NCI-H2171 (cell line): ENCODE measurements around the gene TREML4.
"Not testable (repeated sequence)": the region's sequence is repeated elsewhere in the genome, so short reads cannot be mapped to it uniquely, and the experiment has no call there.

Source experiments
- DNase-seq: peaks from one replicate; lab custom pipeline; 2025; lab: John Stamatoyannopoulos, UW

The TREML4 gene

DNA sequence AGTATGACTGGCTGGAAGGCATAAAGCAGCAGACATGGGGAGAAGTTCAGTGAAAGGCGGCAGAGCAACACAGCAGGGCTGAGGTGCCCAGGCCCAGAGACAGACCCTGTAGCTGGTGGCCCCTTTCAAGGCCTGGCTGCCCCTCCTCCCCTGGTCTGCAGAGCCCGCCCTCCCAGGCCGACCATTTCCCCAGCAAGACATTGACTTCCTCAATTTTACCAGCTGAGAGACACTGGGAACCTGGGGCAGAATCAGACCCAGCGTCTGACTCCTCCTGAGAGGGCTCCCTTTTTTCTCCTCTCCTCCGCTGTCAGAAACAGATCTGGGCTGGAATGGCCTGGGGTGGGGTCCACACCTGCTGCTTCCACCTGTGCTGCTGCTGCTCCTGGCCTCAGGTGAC, at the start of gene TREML4:
Gene TREML4, plus strand, starts transcription at position 254 of the 400 bp plus-strand sequence. Its CDS starts 79 bp downstream, at position 333.
- DNase-seq = no peak

DNA sequence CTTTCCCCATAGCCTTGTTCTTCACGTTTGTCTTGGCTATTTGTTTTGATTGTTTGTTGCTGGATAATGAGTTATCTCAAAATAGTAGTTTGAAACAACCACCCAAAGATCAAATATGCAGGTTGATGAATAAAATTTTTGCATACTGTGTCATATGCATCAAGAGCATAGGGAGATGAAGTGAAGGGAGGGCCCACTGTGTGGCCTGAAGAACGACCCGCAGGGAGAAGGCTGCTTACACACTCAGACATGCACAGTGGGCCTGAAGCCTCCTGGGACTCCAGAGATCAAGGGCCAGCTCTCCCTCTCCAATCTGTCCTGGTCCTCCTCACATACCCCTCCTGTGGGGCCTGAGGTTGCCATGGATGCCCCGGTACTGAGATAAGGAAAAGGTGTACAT, 49.0 kb upstream of the TREML4 start:
- no peak for DNase-seq

DNA sequence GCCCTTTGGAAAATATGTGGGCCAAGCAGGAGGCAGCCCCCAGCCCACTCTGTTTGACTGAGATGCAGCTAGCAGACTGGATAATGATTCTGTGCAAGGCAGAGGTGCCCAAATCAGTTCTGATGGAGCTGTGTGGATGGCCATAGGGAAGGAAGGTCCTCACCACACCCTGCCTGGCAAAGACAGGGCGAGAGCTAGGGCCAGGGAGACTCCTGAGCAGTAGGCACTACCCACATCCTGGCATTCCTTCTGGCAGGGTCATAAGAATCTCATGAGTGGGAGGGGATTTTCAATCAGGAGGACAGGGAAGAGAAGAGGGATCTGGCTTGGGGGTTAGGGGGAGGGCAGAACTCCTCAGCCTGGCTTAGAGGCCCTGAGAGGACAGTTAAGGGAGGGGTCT, 46.6 kb upstream of the TREML4 start:
- DNase-seq = no peak

DNA sequence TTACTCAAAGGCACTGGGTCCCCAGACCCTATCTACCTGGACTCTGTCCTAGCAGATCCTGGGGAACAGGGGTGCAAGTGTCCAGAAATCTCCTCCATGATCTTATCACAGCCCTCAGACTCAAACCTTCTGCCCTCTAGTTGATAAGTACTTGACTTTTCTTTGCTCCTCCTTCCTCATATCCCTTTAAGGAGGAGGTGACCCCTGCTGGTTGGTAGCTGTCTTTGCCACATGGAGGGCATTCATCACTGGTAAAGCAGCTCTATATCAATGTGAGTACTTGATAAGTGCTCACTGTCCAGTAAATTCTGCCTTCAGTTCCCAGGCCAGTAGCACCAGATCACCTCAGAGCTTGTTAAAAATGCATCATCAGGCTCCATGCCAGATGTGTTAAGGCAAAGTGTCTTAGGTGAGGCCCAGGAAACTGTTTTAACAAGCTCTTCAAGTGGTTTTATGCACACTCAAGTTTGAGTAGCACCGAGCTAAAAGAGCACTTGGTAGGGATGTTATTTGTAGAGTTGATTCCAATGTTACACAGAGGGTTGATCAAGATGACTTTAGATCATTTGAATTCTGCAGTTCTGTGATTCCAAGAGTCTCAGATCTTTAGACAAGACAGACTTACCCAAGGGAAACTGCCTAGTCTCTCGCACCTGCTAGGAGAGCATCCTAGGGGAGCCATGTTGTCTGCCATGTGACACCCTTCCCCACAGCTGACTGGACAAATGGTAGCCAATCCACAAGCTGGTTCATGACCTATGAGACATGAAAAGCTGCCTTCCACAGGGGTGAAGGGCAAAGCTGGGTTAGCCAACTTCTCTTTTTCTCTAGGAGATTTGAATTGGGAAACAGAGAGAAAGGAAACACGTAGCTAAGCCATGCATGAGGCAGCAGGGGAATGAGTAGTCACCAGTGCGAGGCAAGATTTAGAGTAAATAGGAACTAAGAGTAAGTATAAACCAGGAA, 45.8 kb upstream of the TREML4 start:
- DNase-seq = peak; percentile 50

DNA sequence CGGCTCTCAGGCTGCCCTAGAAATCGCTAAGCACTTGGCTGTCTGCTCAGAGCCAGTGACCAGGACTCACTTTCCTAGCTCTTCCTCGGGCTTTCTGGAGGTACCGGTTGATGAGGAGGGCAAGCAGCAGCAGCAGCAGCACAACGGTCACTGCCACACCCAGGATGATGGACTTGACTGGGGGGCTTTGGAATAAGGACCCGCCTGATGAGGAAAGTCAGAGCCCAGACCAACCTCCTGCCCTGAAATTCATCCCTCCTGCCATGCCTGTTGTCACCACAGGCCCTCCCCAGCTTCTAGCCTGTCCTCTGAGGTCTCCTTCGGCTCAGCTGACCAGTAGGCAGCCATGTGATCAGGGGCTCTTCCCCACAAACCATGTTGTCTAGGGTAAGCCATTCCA, 43.4 kb upstream of the TREML4 start:
- DNase-seq = no peak

DNA sequence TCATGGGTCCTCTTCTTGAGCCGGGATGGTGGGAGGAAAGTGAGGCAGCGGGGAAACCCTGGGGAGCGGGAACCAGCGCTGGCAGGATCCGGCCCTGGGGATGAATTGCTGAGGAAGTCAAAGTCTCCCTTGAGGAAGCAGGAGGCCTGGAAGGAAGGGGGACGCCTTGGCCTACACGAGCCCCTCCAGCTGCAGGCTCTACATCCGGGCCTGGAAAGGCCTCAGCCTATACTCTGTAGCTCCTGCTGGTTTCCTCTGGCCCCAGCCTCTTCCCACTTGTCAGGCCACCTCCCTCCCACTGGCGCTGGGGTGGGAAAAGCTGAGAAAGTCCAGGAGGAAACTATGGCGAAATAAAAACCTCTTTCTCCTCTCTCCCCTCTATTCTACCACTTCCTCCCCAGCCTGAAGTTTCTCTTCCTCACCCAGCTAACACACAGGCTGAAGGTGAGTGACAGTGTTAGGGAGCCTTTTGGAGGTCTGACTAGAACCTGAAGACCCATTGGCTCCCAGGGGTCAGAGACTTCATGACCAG, 42.1 kb upstream of the TREML4 start:
- DNase-seq = no peak

DNA sequence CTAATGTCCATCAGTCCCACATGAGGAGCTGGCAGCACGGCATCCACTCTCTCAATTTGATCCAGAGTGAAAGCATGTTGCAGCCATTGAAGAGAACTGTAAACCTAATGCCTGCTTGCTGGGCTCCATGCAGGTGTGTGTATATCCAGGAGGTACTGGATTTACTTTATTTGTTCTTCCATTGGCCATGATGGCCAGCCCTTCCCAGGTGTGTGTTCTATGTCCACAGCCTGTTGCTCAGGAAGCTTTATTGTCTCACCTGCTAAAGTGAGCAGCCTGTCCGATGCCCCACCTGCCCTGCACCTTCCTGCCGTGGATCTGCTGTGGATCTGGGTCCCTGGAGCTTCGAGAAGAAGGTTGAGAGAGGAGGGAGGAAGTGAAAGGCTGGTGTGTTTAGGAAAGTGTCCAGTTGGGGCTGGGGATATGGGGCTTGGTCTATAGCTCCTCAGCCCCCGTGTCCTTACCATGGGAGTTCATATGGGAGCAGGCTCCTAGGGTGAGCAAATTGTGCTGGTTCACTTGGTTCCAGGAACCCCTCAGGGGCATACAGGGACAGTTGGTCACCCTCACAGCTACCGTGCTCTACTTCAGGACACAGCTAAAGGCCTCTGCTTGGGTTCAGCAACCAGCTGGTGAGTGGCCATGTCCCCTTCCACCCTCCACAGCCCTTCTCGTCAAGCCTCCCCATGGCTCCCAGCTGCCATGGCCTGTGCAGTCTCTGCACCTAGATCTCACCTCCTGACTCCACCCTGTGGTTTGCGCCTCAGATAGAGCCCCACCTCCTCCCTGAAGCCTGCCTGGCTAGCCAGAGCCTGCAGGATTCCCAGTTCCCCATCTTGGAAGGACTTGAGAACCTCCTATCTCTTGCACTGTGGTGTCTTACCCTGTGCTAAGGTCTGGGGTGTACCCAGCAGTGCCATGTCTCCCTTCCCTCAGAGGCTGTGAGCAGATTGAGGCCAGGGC, 39.9 kb upstream of the TREML4 start:
- DNase-seq = no peak

DNA sequence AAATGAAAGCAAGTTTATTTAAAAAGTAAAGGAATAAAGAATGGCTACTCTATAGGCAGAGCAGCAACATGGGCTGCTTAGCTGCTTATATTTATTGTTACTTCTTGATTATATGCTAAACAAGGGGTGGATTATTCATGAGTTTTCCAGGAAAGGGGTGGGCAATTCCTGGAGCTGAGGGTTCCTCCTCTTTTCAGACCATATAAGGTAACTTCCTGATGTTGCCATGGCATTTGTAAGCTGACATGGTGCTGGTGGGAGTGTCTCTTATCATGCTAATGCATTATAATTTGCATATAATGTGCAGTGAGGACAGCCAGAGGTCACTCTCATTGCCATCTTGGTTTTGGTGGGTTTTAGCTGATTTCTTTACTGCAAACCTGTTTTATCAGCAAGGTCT, 39.1 kb upstream of the TREML4 start:
- not testable (repeated sequence) for DNase-seq

GRCh38 chr6:41189967-41190366, 38.2 kb upstream of the TREML4 start:
- DNase-seq = no peak

GRCh38 chr6:41190791-41191190, 37.4 kb upstream of the TREML4 start:
- DNase-seq = no peak

GRCh38 chr6:41191569-41191968, 36.6 kb upstream of the TREML4 start:
- no peak for DNase-seq

- no peak for DNase-seq
These were observed 34.9 kb upstream of the TREML4 start for GRCh38 chr6:41193171-41193734.

GRCh38 chr6:41193884-41194283, 34.3 kb upstream of the TREML4 start:
- DNase-seq = no peak

GRCh38 chr6:41194386-41194785, 33.8 kb upstream of the TREML4 start:
- no peak for DNase-seq

GRCh38 chr6:41197234-41197633, 30.9 kb upstream of the TREML4 start:
- DNase-seq = no peak

DNA sequence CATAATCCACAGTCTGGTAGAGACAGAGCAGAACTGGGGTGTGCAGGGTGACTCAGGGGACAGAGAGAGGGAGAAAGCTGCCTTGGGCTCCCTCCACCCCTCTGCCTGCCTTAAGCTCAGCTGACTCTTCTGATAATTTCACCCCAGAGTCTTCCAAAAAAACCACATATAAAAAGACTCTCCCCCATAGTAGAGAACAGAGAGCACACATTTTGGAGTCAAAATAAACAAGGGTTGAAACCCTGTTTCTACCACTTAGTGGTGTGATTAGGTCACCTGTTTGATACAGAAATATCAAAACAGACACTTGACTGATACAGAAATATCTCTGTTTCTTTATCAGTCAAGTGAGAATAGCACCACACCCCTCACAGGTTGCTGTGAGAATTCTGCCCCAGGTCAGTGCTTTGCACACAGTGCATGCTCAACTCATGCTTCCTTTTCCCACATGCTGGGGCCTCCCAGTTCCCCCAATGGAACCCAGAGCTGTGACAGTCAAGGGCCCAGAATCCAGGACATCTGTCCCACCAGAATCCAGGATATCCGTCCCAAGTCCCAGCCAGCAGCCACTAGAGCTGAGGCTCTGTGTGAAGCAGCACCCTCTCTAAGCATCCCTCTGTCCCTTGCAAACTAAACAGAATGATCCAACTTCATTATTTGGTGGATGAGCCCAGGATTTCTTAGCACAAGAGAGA, 28.4 kb upstream of the TREML4 start:
- no peak for DNase-seq

DNA sequence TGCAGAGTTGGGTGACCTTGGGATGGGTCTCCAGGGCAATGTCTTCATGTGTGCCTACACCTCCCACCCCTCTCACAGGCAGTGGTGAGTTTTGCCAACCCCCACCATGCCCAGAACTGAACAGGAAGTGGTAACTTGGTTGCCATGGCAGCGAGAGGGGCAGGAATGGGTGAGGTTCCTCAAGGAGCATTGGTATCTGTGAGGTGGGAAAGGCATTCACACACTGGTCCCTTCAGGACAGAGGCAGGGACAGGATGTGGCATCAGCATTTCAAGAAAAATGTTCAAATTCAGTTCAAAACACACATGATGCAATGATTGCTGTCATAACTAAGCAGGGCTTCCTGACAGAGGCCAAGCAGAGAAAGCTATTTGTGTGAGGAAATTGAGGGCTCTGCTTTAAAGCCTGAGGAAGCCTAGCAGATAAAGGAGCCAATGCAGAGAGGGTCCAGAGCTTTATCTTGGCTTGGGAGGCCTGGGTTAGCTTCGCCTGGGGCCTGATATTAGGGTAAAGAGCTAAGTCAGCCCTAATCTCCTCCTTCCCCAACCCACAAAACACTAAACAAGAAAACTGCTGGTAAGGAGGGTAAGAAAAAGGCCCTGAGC, 27.8 kb upstream of the TREML4 start:
- DNase-seq = no peak

DNA sequence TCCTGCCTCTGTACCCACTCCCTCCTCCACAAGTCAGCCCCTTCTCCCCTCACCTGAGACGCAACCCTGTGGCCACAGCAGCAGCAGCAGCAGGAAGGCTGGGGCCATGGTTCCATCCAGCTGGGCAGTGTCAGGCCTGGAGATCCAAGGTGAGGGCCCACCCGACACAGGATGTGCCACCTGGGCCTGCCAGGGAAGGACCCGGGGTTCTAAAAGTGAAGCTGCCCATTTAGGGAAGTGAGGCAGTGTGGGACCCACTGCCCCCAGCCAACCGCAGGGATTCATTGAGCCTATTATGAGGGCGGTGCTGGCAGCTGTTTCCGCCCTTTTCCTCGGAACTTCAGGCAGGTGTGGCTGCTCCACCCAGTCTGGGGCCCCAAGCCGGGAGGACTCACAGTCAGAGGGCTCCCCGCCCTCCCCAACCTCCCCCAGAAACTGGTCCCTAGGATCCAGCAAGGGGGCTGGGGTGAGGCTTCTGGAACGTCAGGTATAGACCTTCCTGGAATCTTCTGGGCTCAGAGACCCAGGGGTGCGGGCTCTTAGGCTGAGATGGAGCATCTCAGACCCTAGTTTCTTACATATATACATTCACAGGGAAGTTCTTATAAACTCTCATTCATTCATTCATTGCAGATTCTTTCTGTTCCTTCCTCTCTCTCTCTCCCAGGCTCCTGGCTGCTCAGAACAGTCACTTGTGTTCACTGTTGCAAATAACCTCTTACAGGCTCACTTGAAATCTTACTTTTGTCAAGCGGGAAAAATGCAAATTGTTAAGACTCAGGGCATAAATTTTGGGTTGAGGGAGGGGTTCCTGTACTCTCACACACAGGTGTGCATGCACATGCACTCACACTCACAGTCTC, 27.0 kb upstream of the TREML4 start, which contains the start of gene TREML2:
Gene TREML2, minus strand, starts transcription at position 249 of the 863 bp plus-strand sequence. Its CDS starts 141 bp downstream, at position 108.
- no peak for DNase-seq

DNA sequence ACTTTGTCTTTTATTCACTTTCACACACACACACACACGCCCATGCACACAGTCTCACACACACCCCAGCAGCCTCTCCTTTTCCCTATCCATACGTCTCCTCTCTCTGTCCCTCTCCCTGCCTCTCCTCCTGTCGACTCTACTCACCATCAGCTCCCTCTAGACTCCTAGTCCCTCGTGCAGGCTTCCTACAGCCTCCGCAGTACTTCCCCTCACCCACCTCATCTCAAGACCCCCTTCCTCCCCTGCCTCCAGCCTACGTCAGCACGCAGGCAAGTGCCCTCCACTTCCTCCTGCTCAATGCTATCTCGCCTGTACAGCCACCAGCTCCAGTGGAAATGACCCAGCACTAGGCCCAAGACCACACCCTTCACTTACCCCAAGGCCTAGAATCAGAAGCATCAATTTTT, 26.4 kb upstream of the TREML4 start:
- DNase-seq = no peak

DNA sequence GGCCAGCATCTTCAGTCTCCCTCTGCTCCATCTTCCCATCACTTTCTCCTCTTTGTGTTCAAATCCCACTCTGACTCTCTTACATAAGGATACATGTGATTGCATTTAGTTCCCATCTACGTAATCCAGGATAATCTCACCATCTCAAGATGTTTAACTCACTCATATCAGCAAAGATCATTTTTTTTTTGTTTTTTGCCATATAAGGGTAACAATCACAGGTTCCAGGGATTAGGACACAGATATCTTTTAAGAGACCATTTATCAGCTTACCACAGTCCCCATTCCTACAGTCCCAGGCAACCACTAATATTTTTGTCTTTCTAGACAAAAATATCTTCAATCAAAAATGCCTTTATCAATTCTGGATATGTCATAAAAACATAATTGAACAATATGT, 24.0 kb upstream of the TREML4 start:
- DNase-seq = no peak
